NT2/D1 (cell line): ENCODE results near the gene PEX19.

ENCODE experiments used
- SUZ12 ChIP-seq: IDR thresholded peaks from 2 replicates; pipeline ENCODE4 v1.6.1; 2011; ENCODE audit not compliant: insufficient read length, insufficient read depth; ENCODE audit errors: extremely low read depth
- YY1 ChIP-seq: IDR thresholded peaks from 2 replicates; pipeline ENCODE4 v1.6.1; 2011; ENCODE audit not compliant: insufficient read length, insufficient read depth
- ZNF274 ChIP-seq: IDR thresholded peaks from 2 replicates; pipeline ENCODE4 v1.6.1; 2011; ENCODE audit warnings: mild to moderate bottlenecking, low read depth, low read length

- TF ChIP-seq YY1 (no peak), SUZ12 (no peak), ZNF274 (no peak)
Measured at GRCh38 chr1:160257411-160258015, 27.4 kb downstream of the PEX19 start.
